HepG2 (cell line): ENCODE measurements around the gene STX10. TPM values are rescaled to one million over a fixed set of nuclear protein-coding genes. Genes with fewer than 3 reads are reported as not detected.

Experiments
- CC2D1A ChIP-seq: sonication (generic); formaldehyde crosslinking; IDR thresholded peaks from 2 replicates; pipeline ENCODE4 v1.8.1; 2023; ENCODE audit warnings: mild to moderate bottlenecking, missing genetic modification reagents
- DMTF1 ChIP-seq: sonication (generic); formaldehyde crosslinking; IDR thresholded peaks from 2 replicates; pipeline ENCODE4 v1.4.0; 2020; ENCODE audit warnings: mild to moderate bottlenecking, missing genetic modification reagents
- NFIC ChIP-seq: IDR thresholded peaks from 2 replicates; pipeline ENCODE4 v1.6.1; 2012; ENCODE audit warnings: mild to moderate bottlenecking, low read length, inconsistent platforms
- NRL ChIP-seq: sonication (generic); formaldehyde crosslinking; IDR thresholded peaks from 2 replicates; pipeline ENCODE4 v1.5.0; 2020; ENCODE audit warnings: missing genetic modification reagents, mild to moderate bottlenecking, moderate library complexity, borderline replicate concordance
- PRPF4 ChIP-seq: fragments of 200-400 bp; formaldehyde crosslinking; IDR thresholded peaks from 2 replicates; pipeline ENCODE4 v1.6.1; 2016; ENCODE audit warnings: low read length, low read depth; ENCODE audit not compliant: poor library complexity, severe bottlenecking
- SMAD3 ChIP-seq: sonication (generic); formaldehyde crosslinking; IDR thresholded peaks from 2 replicates; pipeline ENCODE4 v1.4.0; 2020; ENCODE audit warnings: missing genetic modification reagents
- ZBTB42 ChIP-seq: sonication (generic); formaldehyde crosslinking; IDR thresholded peaks from 2 replicates; pipeline ENCODE4 v1.5.0; 2020; ENCODE audit warnings: mild to moderate bottlenecking, missing genetic modification reagents
- ZNF317 ChIP-seq: sonication (generic); formaldehyde crosslinking; IDR thresholded peaks from 2 replicates; pipeline ENCODE4 v1.5.0; 2020; ENCODE audit warnings: mild to moderate bottlenecking, missing genetic modification reagents
- ZNF451 ChIP-seq: sonication (generic); formaldehyde crosslinking; IDR thresholded peaks from 2 replicates; pipeline ENCODE4 v1.5.0; 2020; ENCODE audit warnings: mild to moderate bottlenecking, missing genetic modification reagents
- ZNF460 ChIP-seq: sonication (generic); formaldehyde crosslinking; IDR thresholded peaks from 2 replicates; pipeline ENCODE4 v1.5.1; 2020; ENCODE audit warnings: missing genetic modification reagents, mild to moderate bottlenecking, borderline replicate concordance
- ZNF468 ChIP-seq: sonication (generic); formaldehyde crosslinking; IDR thresholded peaks from 2 replicates; pipeline ENCODE4 v1.8.0; 2022; ENCODE audit warnings: mild to moderate bottlenecking, moderate library complexity, missing genetic modification reagents
- ZNF644 ChIP-seq: IDR thresholded peaks from 2 replicates; pipeline ENCODE4 v1.6.1; 2016; ENCODE audit warnings: low read depth
- ZNF687 ChIP-seq: sonication (generic); formaldehyde crosslinking; IDR thresholded peaks from 2 replicates; pipeline ENCODE4 v1.5.1; 2020; ENCODE audit warnings: mild to moderate bottlenecking, missing genetic modification reagents, moderate library complexity
- ZSCAN9 ChIP-seq: IDR thresholded peaks from 2 replicates; pipeline ENCODE4 v1.6.1; 2016; ENCODE audit warnings: borderline replicate concordance
- ZXDC ChIP-seq: sonication (generic); formaldehyde crosslinking; IDR thresholded peaks from 2 replicates; pipeline ENCODE4 v1.5.0; 2020; ENCODE audit warnings: mild to moderate bottlenecking, missing genetic modification reagents
- polyA plus RNA-seq, 8 experiments: library from polyadenylated mRNA; depleted of rRNA in 3 of 8; stranded (reverse) in 7 of 8; unstranded in 1 of 8; fragments of >200 nt; fragmentation: Illumina TruSeq in 4 of 8; extraction: Trizol in 4 of 8; gene quantifications; 2 replicates each; pipeline versions ENCODE4 v1.2.1 to v1.2.3, GENCODE V29; 2011 to 2016; ENCODE audit warnings: low read depth in 4 of 8, missing spikeins in 1 of 8, mixed read lengths in 1 of 8; ENCODE audit not compliant: insufficient read depth in 1 of 8
- total RNA-seq, 5 experiments: library from RNA; depleted of rRNA; stranded (reverse); fragments of >200 nt; fragmentation: Illumina TruSeq; extraction: Trizol; gene quantifications; 2 replicates each; pipeline ENCODE4 v1.2.3, GENCODE V29; 2016; ENCODE audit warnings: low read depth in 1 of 5

STX10 gene
- total and polyA plus RNA-seq, 2 of the 13 experiments (the other 11 are each of a cell fraction or from before 2014, with no cell fraction given): 47.9 to 66.4 TPM

GRCh38 chr19:13095934-13096927 is 53.9 kb downstream of the STX10 start (continued):
- TF ChIP-seq ZNF460 (no peak), ZNF644 (CRISPR knock-in tag) (no peak), NFIC (no peak), ZNF468 (CRISPR knock-in tag) (no peak), ZNF687 (CRISPR knock-in tag) (peak; percentile 87), PRPF4 (no peak), SMAD3 (CRISPR knock-in tag) (no peak), CC2D1A (CRISPR knock-in tag) (no peak), NRL (CRISPR knock-in tag) (no peak), ZSCAN9 (CRISPR knock-in tag) (no peak), ZBTB42 (no peak), ZNF317 (CRISPR knock-in tag) (no peak), ZXDC (no peak), DMTF1 (CRISPR knock-in tag) (no peak), ZNF451 (CRISPR knock-in tag) (no peak)
